ENCODE data around the gene SYNDIG1L. TPM values are rescaled to one million over a fixed set of nuclear protein-coding genes. Genes with fewer than 3 reads are reported as not detected.

Gene SYNDIG1L
- polyA plus RNA-seq, 1 experiment = not detected

DNA sequence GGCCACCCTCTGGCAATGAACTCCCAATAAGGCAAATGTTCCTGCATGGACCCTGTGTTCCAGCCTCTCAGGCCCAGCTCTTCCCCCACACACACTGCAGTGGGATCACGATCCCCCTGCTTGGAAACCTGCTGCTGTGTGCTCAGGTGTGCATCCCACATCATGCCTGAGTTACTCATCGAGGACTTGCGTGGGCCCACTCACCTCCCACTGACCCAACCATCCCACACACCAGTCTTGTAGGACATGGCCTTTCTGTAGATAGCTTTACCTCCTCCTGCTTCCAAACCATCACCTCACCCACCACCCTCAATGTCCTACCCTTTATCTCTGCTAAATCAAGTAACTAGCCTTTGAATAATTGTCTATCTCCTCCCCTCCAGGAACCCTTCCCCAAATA lies 42.5 kb upstream of the SYNDIG1L start:
- Histone ChIP-seq H3K27me3 (ENCODE audit: control insufficient read depth, insufficient read depth, low read length) (peaks cover 20% of the 10 kb centered on the region), H3K9me3 (ENCODE audit: control insufficient read depth, insufficient read depth, low read length) (no peaks in the 10 kb centered on the region), H3K27ac (ENCODE audit: low read depth, low read length) (no peak overlapping the region), H3K4me3 (ENCODE audit: low read depth, low read length) (no peak overlapping the region)
- TF ChIP-seq, protein P1, sequence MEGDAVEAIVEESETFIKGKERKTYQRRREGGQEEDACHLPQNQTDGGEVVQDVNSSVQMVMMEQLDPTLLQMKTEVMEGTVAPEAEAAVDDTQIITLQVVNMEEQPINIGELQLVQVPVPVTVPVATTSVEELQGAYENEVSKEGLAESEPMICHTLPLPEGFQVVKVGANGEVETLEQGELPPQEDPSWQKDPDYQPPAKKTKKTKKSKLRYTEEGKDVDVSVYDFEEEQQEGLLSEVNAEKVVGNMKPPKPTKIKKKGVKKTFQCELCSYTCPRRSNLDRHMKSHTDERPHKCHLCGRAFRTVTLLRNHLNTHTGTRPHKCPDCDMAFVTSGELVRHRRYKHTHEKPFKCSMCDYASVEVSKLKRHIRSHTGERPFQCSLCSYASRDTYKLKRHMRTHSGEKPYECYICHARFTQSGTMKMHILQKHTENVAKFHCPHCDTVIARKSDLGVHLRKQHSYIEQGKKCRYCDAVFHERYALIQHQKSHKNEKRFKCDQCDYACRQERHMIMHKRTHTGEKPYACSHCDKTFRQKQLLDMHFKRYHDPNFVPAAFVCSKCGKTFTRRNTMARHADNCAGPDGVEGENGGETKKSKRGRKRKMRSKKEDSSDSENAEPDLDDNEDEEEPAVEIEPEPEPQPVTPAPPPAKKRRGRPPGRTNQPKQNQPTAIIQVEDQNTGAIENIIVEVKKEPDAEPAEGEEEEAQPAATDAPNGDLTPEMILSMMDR (IDR thresholded peaks at IDR 0.05; ENCODE audit: low read depth, low read length) = no peak
- CTCF ChIA-PET = no interaction called here
- DNase-seq (ENCODE audit: low read depth, low spot score) = no peak
- POLR2A ChIA-PET = no interaction called here

DNA sequence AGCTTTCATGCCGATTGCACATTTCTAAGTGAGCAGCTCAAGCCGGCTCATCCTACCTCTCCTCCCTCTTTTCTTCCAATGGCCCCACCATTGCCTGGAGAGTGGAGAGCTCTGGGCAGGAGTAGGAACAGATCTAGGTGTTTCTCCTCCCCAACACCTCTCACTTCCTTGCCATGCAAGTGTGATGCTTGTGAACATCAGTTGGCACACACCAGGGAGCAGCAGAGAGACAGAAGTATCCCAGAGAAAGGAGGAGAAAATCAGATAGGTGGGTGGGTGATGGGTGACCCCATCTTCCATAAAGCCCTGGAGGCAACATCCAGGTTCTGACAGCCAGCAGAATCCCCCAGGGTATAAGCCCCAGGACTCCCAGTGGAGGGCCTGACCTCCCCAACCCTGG lies 39.3 kb upstream of the SYNDIG1L start:
- CTCF ChIA-PET = no interaction called here
- DNase-seq (ENCODE audit: low read depth, low spot score) = no peak
- Histone ChIP-seq H3K27me3 (ENCODE audit: control insufficient read depth, insufficient read depth, low read length) (peaks cover 26% of the 10 kb centered on the region), H3K27ac (ENCODE audit: low read depth, low read length) (no peak overlapping the region), H3K9me3 (ENCODE audit: control insufficient read depth, insufficient read depth, low read length) (no peaks in the 10 kb centered on the region), H3K4me3 (ENCODE audit: low read depth, low read length) (no peak overlapping the region)
- TF ChIP-seq, protein P1 (IDR thresholded peaks at IDR 0.05; ENCODE audit: low read depth, low read length) = no peak
- POLR2A ChIA-PET = no interaction called here

DNA sequence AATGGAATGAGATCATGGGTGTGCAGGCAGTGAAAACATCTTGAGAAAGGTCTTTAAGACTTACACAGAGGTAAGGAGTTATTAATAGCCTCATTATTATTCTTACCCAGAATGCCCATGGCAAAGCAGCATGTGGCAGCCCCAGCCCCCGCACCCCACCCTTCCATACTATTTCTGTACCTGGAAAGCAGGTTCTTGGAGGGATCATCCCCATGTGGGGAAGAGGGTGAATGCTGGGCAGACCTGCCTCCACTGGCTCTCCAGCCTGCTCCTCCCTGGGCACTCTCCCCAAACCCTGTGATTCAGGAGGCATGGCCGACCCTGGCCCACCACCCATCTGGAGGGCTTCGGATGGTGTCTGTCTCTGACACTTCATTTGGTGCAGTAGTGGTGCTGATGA lies 38.8 kb upstream of the SYNDIG1L start:
- Histone ChIP-seq H3K27ac (ENCODE audit: low read depth, low read length) (no peak overlapping the region), H3K4me3 (ENCODE audit: low read depth, low read length) (no peak overlapping the region), H3K9me3 (ENCODE audit: control insufficient read depth, insufficient read depth, low read length) (no peaks in the 10 kb centered on the region), H3K27me3 (ENCODE audit: control insufficient read depth, insufficient read depth, low read length) (peaks cover 26% of the 10 kb centered on the region)
- POLR2A ChIA-PET = no interaction called here
- TF ChIP-seq, protein P1 (IDR thresholded peaks at IDR 0.05; ENCODE audit: low read depth, low read length) = no peak
- DNase-seq (ENCODE audit: low read depth, low spot score) = no peak
- CTCF ChIA-PET = no interaction called here

DNA sequence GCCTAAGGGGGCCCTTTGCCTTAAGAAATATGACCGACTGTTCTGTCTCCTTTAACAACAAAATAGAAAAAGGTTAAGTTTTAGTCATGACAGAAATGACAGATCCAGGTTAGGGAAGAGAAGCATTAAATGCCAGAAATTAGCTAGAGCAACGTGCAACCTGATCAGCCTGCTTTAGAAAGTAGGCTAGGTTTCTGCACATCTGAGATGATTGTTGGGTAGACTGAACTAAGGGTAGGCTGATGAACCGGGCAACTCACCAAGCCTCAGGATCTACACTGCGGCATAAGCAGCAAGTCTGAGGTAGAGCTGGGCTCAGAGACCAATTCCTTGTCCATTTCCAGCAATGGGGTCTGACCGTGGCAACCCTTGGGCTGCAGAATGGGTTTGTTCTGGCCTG lies 37.7 kb upstream of the SYNDIG1L start:
- ChIA-PET CTCF (no interaction called here), POLR2A (no interaction called here)
- H3K27me3 ChIP-seq (ENCODE audit: control insufficient read depth, insufficient read depth, low read length) = peaks cover 26% of the 10 kb centered on the region
- no peaks in the 10 kb centered on the region for H3K9me3 ChIP-seq (ENCODE audit: control insufficient read depth, insufficient read depth, low read length)
- no peak overlapping the region for H3K4me3 ChIP-seq (ENCODE audit: low read depth, low read length)
- TF ChIP-seq, protein P1 (IDR thresholded peaks at IDR 0.05; ENCODE audit: low read depth, low read length) = no peak
- H3K27ac ChIP-seq (ENCODE audit: low read depth, low read length) = no peak overlapping the region
- no peak for DNase-seq (ENCODE audit: low read depth, low spot score)

DNA sequence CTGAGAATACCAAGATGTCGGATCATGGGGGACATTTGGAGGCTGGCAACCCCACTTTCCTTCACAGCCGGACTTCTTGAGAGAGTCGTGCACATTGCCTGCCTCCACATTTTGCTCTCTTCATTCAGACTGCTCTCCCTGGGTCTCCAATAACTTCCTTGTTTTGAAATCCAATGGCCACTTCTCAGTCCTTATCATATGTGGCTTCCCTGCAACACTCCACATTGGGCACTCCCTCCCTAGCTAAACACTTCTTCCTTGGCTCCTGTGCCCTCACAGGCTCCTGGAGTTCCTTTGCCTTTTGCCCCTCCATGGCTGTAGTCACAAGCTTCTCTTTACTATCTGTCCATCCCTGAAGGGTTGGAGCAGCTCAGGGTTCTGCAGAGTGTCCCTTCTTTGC lies 37.0 kb upstream of the SYNDIG1L start:
- Histone ChIP-seq H3K27ac (ENCODE audit: low read depth, low read length) (no peak overlapping the region), H3K27me3 (ENCODE audit: control insufficient read depth, insufficient read depth, low read length) (peaks cover 24% of the 10 kb centered on the region), H3K9me3 (ENCODE audit: control insufficient read depth, insufficient read depth, low read length) (no peaks in the 10 kb centered on the region), H3K4me3 (ENCODE audit: low read depth, low read length) (no peak overlapping the region)
- ChIA-PET POLR2A (no interaction called here), CTCF (no interaction called here)
- DNase-seq (ENCODE audit: low read depth, low spot score) = no peak
- TF ChIP-seq, protein P1 (IDR thresholded peaks at IDR 0.05; ENCODE audit: low read depth, low read length) = no peak

Measured in AG04450 (cell line).